A673 (cell line): ENCODE data around the gene OXCT2.
"Not testable (repeated sequence)": the region's sequence is repeated elsewhere in the genome, so short reads cannot be mapped to it uniquely, and the experiment has no call there.

Experiments
- EZH2 ChIP-seq: fragments of 200-600 bp; sonication (generic); IDR thresholded peaks from 2 replicates; pipeline ENCODE4 v1.6.1; 2017; ENCODE audit warnings: borderline replicate concordance, low read depth, mild to moderate bottlenecking, mixed read lengths, antibody characterized with exemption, low read length; ENCODE audit not compliant: poor library complexity, severe bottlenecking
- TF ChIP-seq, protein P1 (sequence below): fragments of 300-800, 200-600 bp; sonication (generic); conservative IDR thresholded peaks from 2 replicates; pipeline ENCODE4 v1.5.1; 2017; ENCODE audit warnings: low read depth, mild to moderate bottlenecking, antibody characterized with exemption, low read length, moderate library complexity, mixed read lengths

DNA sequence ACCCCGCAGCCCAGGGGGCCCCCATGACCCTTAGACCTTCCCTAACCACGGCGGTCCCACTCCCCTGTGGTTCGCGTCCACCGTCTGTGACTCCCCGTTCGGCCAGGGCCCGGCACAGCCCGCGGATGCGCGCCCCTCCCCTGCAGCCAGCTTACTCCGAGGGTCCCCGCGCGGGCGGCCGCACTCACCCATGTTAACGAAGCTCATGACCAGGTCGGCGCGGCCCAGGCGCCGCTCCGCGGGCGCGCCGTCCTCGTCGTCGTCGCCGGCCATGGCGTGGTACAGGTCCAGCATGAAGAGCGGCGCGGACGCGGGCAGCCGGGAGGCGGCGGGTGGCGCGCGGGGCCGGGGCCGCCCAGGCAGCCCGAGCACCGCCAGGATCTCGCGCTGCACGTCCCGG, 16.8 kb upstream of the OXCT2 start:
- TF ChIP-seq, protein P1, sequence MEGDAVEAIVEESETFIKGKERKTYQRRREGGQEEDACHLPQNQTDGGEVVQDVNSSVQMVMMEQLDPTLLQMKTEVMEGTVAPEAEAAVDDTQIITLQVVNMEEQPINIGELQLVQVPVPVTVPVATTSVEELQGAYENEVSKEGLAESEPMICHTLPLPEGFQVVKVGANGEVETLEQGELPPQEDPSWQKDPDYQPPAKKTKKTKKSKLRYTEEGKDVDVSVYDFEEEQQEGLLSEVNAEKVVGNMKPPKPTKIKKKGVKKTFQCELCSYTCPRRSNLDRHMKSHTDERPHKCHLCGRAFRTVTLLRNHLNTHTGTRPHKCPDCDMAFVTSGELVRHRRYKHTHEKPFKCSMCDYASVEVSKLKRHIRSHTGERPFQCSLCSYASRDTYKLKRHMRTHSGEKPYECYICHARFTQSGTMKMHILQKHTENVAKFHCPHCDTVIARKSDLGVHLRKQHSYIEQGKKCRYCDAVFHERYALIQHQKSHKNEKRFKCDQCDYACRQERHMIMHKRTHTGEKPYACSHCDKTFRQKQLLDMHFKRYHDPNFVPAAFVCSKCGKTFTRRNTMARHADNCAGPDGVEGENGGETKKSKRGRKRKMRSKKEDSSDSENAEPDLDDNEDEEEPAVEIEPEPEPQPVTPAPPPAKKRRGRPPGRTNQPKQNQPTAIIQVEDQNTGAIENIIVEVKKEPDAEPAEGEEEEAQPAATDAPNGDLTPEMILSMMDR = not testable (repeated sequence)
- TF ChIP-seq EZH2 = not testable (repeated sequence)
